Pancreas (tissue), 10 donors: Measurements from ENCODE around the gene SPEG. TPM values are rescaled to one million over a fixed set of nuclear protein-coding genes. Genes with fewer than 3 reads are reported as not detected.

Source experiments
- ATAC-seq, 4 donors: fragments of 200-7000 bp; cut with Tn5 transposase; one replicate each; pipeline versions ENCODE4 v1.8.0 to v1.9.1; 2020; ENCODE audit warnings: mild to moderate bottlenecking in 4 of 4, moderate library complexity in 4 of 4
- DNase-seq, 6 donors: peaks; one replicate each; pipeline ENCODE4 v3.0.0-alpha.2; 2020
- FAIRE-seq: peaks from 2 replicates; lab custom pipeline; 2012; peaks lifted over from hg19 to GRCh38; lab: Jason Lieb, UNC
- H3K27ac ChIP-seq, 4 donors: fragments of 200-600 bp; sonication (generic); 1 replicate in 3 of 4; 2 replicates in 1 of 4; pipeline versions ENCODE4 v1.5.0 to v1.8.0; 2020
- H3K27me3 ChIP-seq, 4 donors: fragments of 200-600 bp; one replicate each; pipeline ENCODE4 v1.8.0; 2021
- H3K36me3 ChIP-seq, 3 donors: fragments of 200-600 bp; sonication (generic) in 1 of 3; one replicate each; pipeline versions ENCODE4 v1.5.0 to v1.8.0; 2020 to 2021
- H3K4me1 ChIP-seq, 3 donors: fragments of 200-600 bp; one replicate each; pipeline ENCODE4 v1.8.0; 2021
- H3K4me3 ChIP-seq, 4 donors: fragments of 200-600 bp; sonication (generic) in 2 of 4; one replicate each; pipeline versions ENCODE4 v1.5.0 to v1.8.0; 2020 to 2021
- H3K9me3 ChIP-seq, 4 donors: fragments of 200-600 bp; one replicate each; pipeline ENCODE4 v1.8.0; 2021
- WGBS, 2 donors: extraction: QIAGEN DNeasy Blood & Tissue Kit; methylation state at CpG; one replicate each; pipeline ENCODE4 v1.1.7; 2013; 5-methylcytosine and 5-hydroxymethylcytosine counted together
- intact Hi-C, 3 donors: fragments of 100-400 bp; cut with DNase I; formaldehyde crosslinking; loops; one replicate each; pipeline versions ENCODE4 v1.11.1 to v1.14.2; 2022
- polyA plus RNA-seq, 2 donors: library from polyadenylated mRNA; stranded (reverse); fragments of 200-250 nt; gene quantifications; one replicate each; pipeline ENCODE4 v1.2.3, GENCODE V29; 2013
- total RNA-seq, 6 donors: library from RNA; stranded (reverse); fragmentation: NEBNext Ultra II Directional in 4 of 6; extraction: Animal tissue kit (Norgen Biotek cat#: 25700) in 4 of 6; gene quantifications; one replicate each; pipeline versions ENCODE4 v1.2.1 to v1.2.4, GENCODE V29; 2021 to 2023
- TF ChIP-seq, protein P1 (sequence below), 4 donors: fragments of 200-600 bp; sonication (generic) in 3 of 4; IDR thresholded peaks; one replicate each; pipeline versions ENCODE4 v1.5.0 to v1.8.0; 2021; ENCODE audit warnings: antibody characterized with exemption in 4 of 4
- donor health status: healthy with polysubstance abuse.
- donor health status: DM: no; HTN: no; CAD: no; lungs with moderate emphysema.
- donor health status: DM: no; HTN: no; CAD: no.
- donor health status: control.
- donor health status: control.
- donor health status: Bipolar disorder and iron deficiency.
- donor health status: DM: yes; HTN: yes; CAD: no.
- donor health status: DM: no; HTN: no; CAD: no.
- donor health status: DM: no; HTN: no; CAD: no.
- donor health status: DM: yes; HTN: yes; CAD: no.

SPEG gene
- total and polyA plus RNA-seq, 8 donors = 2.6 to 33.3 (median 4.2) TPM

DNA sequence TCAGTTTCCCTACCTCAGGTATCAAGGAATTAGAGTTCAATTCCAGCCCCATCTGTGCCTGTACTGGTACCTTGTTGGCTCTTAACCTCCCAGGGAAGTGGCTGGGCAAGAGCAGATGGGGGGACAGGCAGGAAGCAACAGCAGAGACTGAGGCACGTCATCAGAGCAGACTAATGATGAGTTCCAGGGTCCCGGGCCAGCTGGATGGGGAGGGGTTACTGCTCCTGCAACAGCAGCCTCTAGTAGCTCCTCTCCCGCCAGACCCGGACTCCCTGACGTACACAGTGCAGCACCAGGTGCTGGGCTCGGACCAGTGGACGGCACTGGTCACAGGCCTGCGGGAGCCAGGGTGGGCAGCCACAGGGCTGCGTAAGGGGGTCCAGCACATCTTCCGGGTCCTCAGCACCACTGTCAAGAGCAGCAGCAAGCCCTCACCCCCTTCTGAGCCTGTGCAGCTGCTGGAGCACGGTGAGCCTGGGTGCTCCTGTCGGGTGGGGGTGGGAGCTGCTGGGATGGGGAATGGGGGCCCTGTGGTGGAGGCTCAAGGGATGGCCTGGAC lies 38.1 kb downstream of the SPEG start:
- Histone ChIP-seq H3K27ac (no peak overlapping the region), H3K4me3 (no peak overlapping the region), H3K27me3 (no peaks in the 10 kb centered on the region), H3K9me3 (no peaks in the 10 kb centered on the region), H3K36me3 (no peaks in the 10 kb centered on the region), H3K4me1 (no peaks in the 10 kb centered on the region)
- ATAC-seq (no peak), FAIRE-seq (no peak), DNase-seq (peak in 1 of 6 donors; percentile 69)
- WGBS, 2 donors = 76 to 84% methylated on average over 12 of the region's 12 CpGs
- TF ChIP-seq, protein P1, sequence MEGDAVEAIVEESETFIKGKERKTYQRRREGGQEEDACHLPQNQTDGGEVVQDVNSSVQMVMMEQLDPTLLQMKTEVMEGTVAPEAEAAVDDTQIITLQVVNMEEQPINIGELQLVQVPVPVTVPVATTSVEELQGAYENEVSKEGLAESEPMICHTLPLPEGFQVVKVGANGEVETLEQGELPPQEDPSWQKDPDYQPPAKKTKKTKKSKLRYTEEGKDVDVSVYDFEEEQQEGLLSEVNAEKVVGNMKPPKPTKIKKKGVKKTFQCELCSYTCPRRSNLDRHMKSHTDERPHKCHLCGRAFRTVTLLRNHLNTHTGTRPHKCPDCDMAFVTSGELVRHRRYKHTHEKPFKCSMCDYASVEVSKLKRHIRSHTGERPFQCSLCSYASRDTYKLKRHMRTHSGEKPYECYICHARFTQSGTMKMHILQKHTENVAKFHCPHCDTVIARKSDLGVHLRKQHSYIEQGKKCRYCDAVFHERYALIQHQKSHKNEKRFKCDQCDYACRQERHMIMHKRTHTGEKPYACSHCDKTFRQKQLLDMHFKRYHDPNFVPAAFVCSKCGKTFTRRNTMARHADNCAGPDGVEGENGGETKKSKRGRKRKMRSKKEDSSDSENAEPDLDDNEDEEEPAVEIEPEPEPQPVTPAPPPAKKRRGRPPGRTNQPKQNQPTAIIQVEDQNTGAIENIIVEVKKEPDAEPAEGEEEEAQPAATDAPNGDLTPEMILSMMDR (IDR thresholded peaks at IDR 0.05) = no peak
- intact Hi-C loops = loop anchor here in 1 of 3 donors (5.0 kb wide), 1 partner anchor 170 kb away; no protein-coding TSS in a partner anchor

DNA sequence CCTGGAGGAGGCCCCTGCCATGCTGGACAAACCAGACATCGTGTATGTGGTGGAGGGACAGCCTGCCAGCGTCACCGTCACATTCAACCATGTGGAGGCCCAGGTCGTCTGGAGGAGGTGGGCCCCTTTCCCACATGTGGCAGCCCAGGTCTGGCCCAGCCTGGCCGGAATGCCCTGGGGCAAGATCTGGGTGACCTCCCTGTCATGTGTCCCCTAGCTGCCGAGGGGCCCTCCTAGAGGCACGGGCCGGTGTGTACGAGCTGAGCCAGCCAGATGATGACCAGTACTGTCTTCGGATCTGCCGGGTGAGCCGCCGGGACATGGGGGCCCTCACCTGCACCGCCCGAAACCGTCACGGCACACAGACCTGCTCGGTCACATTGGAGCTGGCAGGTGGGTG lies 38.9 kb downstream of the SPEG start:
- Histone ChIP-seq H3K4me3 (no peak overlapping the region), H3K27me3 (no peaks in the 10 kb centered on the region), H3K9me3 (no peaks in the 10 kb centered on the region), H3K4me1 (no peaks in the 10 kb centered on the region), H3K36me3 (no peaks in the 10 kb centered on the region), H3K27ac (no peak overlapping the region)
- WGBS, 2 donors = 82 to 89% methylated on average over 18 of the region's 18 CpGs
- intact Hi-C loops = loop anchor here in 1 of 3 donors (5.0 kb wide), 1 partner anchor 169 kb away; no protein-coding TSS in a partner anchor
- TF ChIP-seq, protein P1 (IDR thresholded peaks at IDR 0.05) = no peak
- DNase-seq = peak in 2 of 6 donors; percentile 56 to 66
- FAIRE-seq = no peak
- no peak for ATAC-seq

DNA sequence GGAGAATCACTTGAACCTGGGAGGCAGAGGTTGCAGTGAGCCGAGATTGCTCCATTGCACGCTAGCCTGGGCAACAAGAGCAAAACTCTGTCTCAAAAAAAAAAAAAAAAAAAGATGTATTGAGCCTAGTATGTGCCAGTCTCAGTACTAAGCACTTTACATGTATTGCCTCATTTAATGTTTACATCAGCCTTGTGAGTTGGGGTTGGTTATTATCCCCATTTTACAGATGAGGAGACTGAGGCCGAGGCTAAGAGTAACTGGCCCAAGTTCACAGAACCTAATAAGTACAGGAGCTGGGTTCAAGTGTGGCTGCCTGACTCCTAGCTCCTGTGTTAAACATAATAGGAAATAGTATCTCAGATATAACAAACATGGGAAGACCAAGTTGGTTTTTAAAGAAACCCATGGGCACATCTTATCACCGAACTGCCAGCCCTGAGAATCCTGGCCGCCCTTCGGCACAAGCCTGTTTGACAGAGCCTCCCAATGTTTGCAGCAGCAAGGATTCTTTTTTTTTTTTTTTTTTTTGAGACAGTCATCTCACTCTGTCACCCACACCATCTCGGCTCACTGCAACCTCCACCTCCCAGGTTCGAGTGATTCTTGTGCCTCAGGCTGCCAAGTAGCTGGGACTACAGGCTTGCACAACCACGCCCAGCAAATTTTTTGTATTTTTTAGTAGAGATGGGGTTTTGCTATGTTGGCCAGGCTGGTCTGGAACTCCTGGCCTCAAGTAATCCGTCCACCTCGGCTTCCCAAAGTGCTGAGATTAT lies 39.8 kb downstream of the SPEG start:
- no peak overlapping the region for H3K27ac ChIP-seq
- 71 to 78% methylated on average over 11 of the region's 11 CpGs for WGBS, 2 donors
- intact Hi-C loops = loop anchor here in 1 of 3 donors (5.0 kb wide), 2 partner anchors 53 to 168 kb away; no protein-coding TSS in a partner anchor
- TF ChIP-seq, protein P1 (IDR thresholded peaks at IDR 0.05) = no peak
- no peak overlapping the region for H3K4me3 ChIP-seq
- no peaks in the 10 kb centered on the region for H3K27me3 ChIP-seq
- FAIRE-seq (no peak), DNase-seq (no peak), ATAC-seq (no peak)
- no peaks in the 10 kb centered on the region for H3K9me3 ChIP-seq
- H3K36me3 ChIP-seq = no peaks in the 10 kb centered on the region
- H3K4me1 ChIP-seq = no peaks in the 10 kb centered on the region

DNA sequence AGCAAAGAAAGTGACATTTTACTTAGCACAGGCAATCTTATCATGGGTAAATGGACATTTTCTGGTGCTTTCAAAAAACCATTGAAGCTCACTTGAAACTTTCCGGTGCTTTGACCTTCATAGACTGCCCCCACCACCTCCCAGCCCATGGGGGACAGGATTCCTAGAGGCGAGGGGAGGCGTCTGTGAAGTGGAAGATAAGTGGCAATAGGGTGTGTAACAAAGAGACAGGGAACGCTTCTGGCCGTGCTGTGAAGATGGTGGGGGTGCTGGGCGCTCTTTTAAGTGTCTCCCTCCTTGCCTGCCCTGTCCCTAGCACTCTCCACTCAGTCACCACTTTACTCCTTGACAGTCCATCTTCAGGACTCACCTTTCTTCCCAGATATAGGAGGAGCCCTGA lies 40.6 kb downstream of the SPEG start:
- TF ChIP-seq, protein P1 (IDR thresholded peaks at IDR 0.05) = no peak
- Histone ChIP-seq H3K27me3 (no peaks in the 10 kb centered on the region), H3K4me1 (no peaks in the 10 kb centered on the region), H3K36me3 (no peaks in the 10 kb centered on the region), H3K27ac (no peak overlapping the region), H3K4me3 (no peak overlapping the region), H3K9me3 (no peaks in the 10 kb centered on the region)
- WGBS, 2 donors = 51 to 54% methylated on average over 6 of the region's 6 CpGs
- intact Hi-C loops = loop anchor here in 1 of 3 donors (5.0 kb wide), 1 partner anchor 52 kb away; no protein-coding TSS in a partner anchor
- ATAC-seq = no peak
- no peak for DNase-seq
- no peak for FAIRE-seq
